ENCODE results near the gene PTGIS. TPM values are rescaled to one million over a fixed set of nuclear protein-coding genes. Genes with fewer than 3 reads are reported as not detected.

PTGIS gene
- polyA plus RNA-seq, 3 donors, result not detected

DNA sequence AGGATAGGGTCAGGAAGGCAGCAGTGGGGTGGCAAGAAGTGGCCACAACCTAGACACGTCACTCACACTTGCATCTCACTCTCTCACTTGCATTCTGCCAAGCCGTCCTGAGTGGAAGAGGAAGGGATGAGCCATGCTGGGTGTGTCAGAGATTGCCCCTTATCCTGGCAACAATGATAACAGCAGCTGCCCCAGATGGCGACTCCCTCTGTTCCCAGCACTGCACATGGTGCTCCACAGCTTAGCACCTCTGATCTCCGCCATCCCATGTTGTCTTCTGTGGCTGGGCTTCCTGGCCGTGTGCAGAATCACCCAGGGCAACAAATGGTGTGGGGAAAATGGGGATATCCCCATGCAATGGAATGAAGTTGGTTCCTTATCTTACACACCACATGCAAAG, 96.5 kb downstream of the PTGIS start:
- Mint-ChIP-seq H3K36me3 (no peaks in the 10 kb centered on the region), H3K4me1 (no peaks in the 10 kb centered on the region), H3K27me3 (ENCODE audit: low read depth in 3 of 3) (peaks cover 14 to 24% (median 20%) of the 10 kb centered on the region in 3 donors), H3K9me3 (no peaks in the 10 kb centered on the region), H3K27ac (no peak overlapping the region), H3K4me3 (no peak overlapping the region)
- no peak overlapping the region for H3K4me3 ChIP-seq (replicated peaks in 1 of 3; ENCODE audit: low read depth in 2 of 3, low read length in 3 of 3)
- no peak for DNase-seq
- intact Hi-C loops (cut with micrococcal nuclease), result no loop called here
- peaks cover under 1 to 12% of the 10 kb centered on the region in 2 donors for H3K27me3 ChIP-seq (ENCODE audit: control insufficient read depth in 2 of 2, insufficient read depth in 2 of 2, low read length in 2 of 2)
- no CpG with 5 or more reads among the region's 5 CpGs for WGBS (ENCODE audit: insufficient coverage)
- no peak overlapping the region for H2AFZ ChIP-seq (ENCODE audit: insufficient read depth, low read depth, low read length, poor library complexity, severe bottlenecking)
- no peak overlapping the region for H3K9ac ChIP-seq (ENCODE audit: insufficient read depth, low read length, poor library complexity, severe bottlenecking)
- H3K79me2 ChIP-seq (ENCODE audit: insufficient read depth, low read length), result no peaks in the 10 kb centered on the region
- H4K20me1 ChIP-seq (ENCODE audit: insufficient read depth, low read length), result no peaks in the 10 kb centered on the region
- H3K4me1 ChIP-seq (ENCODE audit: control insufficient read depth in 1 of 2, insufficient read depth in 2 of 2, low read length in 2 of 2), result no peaks in the 10 kb centered on the region
- H3K9me3 ChIP-seq (replicated peaks in 1 of 2; ENCODE audit: control insufficient read depth in 1 of 2, insufficient read depth in 1 of 2, low read length in 2 of 2), result no peaks in the 10 kb centered on the region
- TF ChIP-seq, protein P1, sequence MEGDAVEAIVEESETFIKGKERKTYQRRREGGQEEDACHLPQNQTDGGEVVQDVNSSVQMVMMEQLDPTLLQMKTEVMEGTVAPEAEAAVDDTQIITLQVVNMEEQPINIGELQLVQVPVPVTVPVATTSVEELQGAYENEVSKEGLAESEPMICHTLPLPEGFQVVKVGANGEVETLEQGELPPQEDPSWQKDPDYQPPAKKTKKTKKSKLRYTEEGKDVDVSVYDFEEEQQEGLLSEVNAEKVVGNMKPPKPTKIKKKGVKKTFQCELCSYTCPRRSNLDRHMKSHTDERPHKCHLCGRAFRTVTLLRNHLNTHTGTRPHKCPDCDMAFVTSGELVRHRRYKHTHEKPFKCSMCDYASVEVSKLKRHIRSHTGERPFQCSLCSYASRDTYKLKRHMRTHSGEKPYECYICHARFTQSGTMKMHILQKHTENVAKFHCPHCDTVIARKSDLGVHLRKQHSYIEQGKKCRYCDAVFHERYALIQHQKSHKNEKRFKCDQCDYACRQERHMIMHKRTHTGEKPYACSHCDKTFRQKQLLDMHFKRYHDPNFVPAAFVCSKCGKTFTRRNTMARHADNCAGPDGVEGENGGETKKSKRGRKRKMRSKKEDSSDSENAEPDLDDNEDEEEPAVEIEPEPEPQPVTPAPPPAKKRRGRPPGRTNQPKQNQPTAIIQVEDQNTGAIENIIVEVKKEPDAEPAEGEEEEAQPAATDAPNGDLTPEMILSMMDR (IDR thresholded peaks at IDR 0.05), result no peak
- no peak overlapping the region for H3K4me2 ChIP-seq (replicated peaks; ENCODE audit: extremely low read depth, low read length, poor library complexity, severe bottlenecking)
- H3K27ac ChIP-seq (ENCODE audit: low read depth in 1 of 2, low read length in 2 of 2), result no peak overlapping the region
- no peaks in the 10 kb centered on the region for H3K36me3 ChIP-seq (replicated peaks in 1 of 2; ENCODE audit: control insufficient read depth in 1 of 2, insufficient read depth in 2 of 2, low read length in 2 of 2)

DNA sequence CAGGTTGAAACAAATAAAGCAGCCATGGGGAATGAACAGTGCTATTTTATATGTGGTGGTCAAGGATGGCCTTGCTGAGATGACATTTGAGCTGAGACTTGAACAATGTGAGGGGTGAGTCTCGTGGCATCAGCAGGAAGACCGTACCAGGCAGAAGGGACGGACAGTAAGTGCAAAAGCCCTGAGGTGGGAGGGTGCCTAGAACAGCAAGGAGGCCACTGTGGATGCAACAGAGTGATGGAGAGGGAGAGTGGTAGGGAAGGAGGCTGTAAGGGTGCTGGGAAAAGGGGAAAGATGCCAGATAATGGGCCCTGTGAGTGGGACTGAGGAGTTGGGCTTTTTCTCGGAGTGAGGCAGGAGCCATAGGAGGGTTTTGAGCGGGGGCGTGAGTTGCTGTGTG, 97.0 kb downstream of the PTGIS start:
- Histone ChIP-seq H3K4me2 (replicated peaks; ENCODE audit: extremely low read depth, low read length, poor library complexity, severe bottlenecking) (no peak overlapping the region), H4K20me1 (ENCODE audit: insufficient read depth, low read length) (no peaks in the 10 kb centered on the region), H3K27ac (ENCODE audit: low read depth in 1 of 2, low read length in 2 of 2) (no peak overlapping the region), H2AFZ (ENCODE audit: insufficient read depth, low read depth, low read length, poor library complexity, severe bottlenecking) (no peak overlapping the region), H3K27me3 (ENCODE audit: control insufficient read depth in 2 of 2, insufficient read depth in 2 of 2, low read length in 2 of 2) (peaks cover 0 to 12% of the 10 kb centered on the region in 2 donors), H3K9me3 (replicated peaks in 1 of 2; ENCODE audit: control insufficient read depth in 1 of 2, insufficient read depth in 1 of 2, low read length in 2 of 2) (no peaks in the 10 kb centered on the region), H3K4me3 (replicated peaks in 1 of 3; ENCODE audit: low read depth in 2 of 3, low read length in 3 of 3) (no peak overlapping the region), H3K79me2 (ENCODE audit: insufficient read depth, low read length) (no peaks in the 10 kb centered on the region), H3K4me1 (ENCODE audit: control insufficient read depth in 1 of 2, insufficient read depth in 2 of 2, low read length in 2 of 2) (no peaks in the 10 kb centered on the region), H3K36me3 (replicated peaks in 1 of 2; ENCODE audit: control insufficient read depth in 1 of 2, insufficient read depth in 2 of 2, low read length in 2 of 2) (no peaks in the 10 kb centered on the region), H3K9ac (ENCODE audit: insufficient read depth, low read length, poor library complexity, severe bottlenecking) (no peak overlapping the region)
- TF ChIP-seq, protein P1 (IDR thresholded peaks at IDR 0.05), result no peak
- DNase-seq, result no peak
- H3K36me3 Mint-ChIP-seq, result no peaks in the 10 kb centered on the region
- intact Hi-C loops (cut with micrococcal nuclease), result no loop called here
- no peak overlapping the region for H3K4me3 Mint-ChIP-seq
- H3K4me1 Mint-ChIP-seq, result no peaks in the 10 kb centered on the region
- no peaks in the 10 kb centered on the region for H3K9me3 Mint-ChIP-seq
- H3K27me3 Mint-ChIP-seq (ENCODE audit: low read depth in 3 of 3), result peaks cover 14 to 24% (median 19%) of the 10 kb centered on the region in 3 donors
- WGBS (ENCODE audit: insufficient coverage), result 75% methylated on average over 3 of the region's 6 CpGs
- no peak overlapping the region for H3K27ac Mint-ChIP-seq
